PFSK-1 (cell line): Measurements from ENCODE around the gene IMPDH2.

Experiments
- FOXP2 ChIP-seq: optimal IDR thresholded peaks from 2 replicates; pipeline ENCODE3; 2011; ENCODE audit warnings: borderline replicate concordance, control low read depth, inconsistent platforms; ENCODE audit not compliant: insufficient read depth; ENCODE audit errors: extremely low read length, extremely low read depth
- POLR2AphosphoS5 ChIP-seq: IDR thresholded peaks from 2 replicates; pipeline ENCODE4 v1.6.1; 2012; ENCODE audit warnings: low read depth, mild to moderate bottlenecking, control low read depth, low read length, moderate library complexity
- TAF1 ChIP-seq: IDR thresholded peaks from 2 replicates; pipeline ENCODE4 v1.6.1; 2012; ENCODE audit warnings: low read length, control low read depth, borderline replicate concordance; ENCODE audit not compliant: insufficient read depth
- TF ChIP-seq, protein P1 (sequence below), 2 experiments: IDR thresholded peaks; 2 replicates each; pipeline versions ENCODE4 v1.6.1 to v1.8.0; 2011 to 2012; ENCODE audit warnings: low read depth in 2 of 2, low read length in 2 of 2, control low read depth in 1 of 2, inconsistent platforms in 1 of 2, mild to moderate bottlenecking in 1 of 2, moderate library complexity in 1 of 2; ENCODE audit not compliant: insufficient read depth in 1 of 2

DNA sequence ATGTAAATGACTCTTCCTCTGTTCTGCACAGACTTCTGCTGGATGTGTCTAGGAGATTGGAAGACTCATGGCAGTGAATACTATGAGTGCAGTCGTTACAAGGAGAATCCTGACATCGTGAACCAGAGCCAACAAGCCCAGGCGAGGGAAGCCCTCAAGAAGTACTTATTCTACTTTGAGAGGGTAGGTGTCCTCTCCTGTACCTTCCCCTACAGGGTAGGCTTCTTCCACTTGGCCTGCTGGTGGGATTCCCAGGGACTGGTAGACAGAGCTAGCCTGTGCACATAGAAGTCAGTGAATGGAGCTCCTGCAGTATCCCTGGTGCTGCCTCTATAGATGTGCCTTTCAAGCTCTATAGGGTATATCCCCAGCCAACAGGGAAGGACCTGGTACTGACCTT, 49.7 kb downstream of the IMPDH2 start:
- TF ChIP-seq POLR2AphosphoS5 (no peak), FOXP2 (no peak), TAF1 (no peak)
- TF ChIP-seq, protein P1, sequence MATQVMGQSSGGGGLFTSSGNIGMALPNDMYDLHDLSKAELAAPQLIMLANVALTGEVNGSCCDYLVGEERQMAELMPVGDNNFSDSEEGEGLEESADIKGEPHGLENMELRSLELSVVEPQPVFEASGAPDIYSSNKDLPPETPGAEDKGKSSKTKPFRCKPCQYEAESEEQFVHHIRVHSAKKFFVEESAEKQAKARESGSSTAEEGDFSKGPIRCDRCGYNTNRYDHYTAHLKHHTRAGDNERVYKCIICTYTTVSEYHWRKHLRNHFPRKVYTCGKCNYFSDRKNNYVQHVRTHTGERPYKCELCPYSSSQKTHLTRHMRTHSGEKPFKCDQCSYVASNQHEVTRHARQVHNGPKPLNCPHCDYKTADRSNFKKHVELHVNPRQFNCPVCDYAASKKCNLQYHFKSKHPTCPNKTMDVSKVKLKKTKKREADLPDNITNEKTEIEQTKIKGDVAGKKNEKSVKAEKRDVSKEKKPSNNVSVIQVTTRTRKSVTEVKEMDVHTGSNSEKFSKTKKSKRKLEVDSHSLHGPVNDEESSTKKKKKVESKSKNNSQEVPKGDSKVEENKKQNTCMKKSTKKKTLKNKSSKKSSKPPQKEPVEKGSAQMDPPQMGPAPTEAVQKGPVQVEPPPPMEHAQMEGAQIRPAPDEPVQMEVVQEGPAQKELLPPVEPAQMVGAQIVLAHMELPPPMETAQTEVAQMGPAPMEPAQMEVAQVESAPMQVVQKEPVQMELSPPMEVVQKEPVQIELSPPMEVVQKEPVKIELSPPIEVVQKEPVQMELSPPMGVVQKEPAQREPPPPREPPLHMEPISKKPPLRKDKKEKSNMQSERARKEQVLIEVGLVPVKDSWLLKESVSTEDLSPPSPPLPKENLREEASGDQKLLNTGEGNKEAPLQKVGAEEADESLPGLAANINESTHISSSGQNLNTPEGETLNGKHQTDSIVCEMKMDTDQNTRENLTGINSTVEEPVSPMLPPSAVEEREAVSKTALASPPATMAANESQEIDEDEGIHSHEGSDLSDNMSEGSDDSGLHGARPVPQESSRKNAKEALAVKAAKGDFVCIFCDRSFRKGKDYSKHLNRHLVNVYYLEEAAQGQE (IDR thresholded peaks at IDR 0.05; ENCODE audit: insufficient read depth in 1 of 2, low read depth in 2 of 2, low read length in 2 of 2), result no peak
